Fibroblast of peridontal ligament (primary cell): ENCODE data around the gene TMEM114.

ENCODE experiments used
- DNase-seq: peaks from one replicate; pipeline ENCODE4 v3.0.0-alpha.2; 2010; ENCODE audit errors: extremely low read depth

Gene TMEM114

GRCh38 chr16:8611886-8612600 lies 21.7 kb upstream of the TMEM114 start:
- no peak for DNase-seq

GRCh38 chr16:8611122-8611521 lies 20.8 kb upstream of the TMEM114 start:
- no peak for DNase-seq

DNA sequence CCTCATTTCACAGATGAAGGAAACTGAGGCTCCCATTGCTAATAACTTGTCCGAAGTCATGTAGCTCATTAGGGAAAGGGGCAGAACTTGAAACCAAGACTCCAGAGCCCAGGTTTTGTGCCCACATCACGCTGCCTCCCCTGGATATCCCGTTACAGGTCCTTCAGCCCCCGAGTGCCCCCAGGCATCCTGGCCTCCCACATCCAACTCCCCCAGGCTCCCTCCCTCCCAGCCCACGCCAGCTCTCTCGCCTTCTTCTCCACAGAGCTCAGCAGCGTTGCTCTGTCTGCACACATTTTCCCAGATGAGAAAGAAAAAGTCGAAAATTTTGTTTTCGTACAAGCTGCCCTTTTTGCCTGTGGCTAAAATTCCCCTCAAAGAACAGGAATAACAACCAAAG lies 16.9 kb upstream of the TMEM114 start:
- DNase-seq = no peak

DNA sequence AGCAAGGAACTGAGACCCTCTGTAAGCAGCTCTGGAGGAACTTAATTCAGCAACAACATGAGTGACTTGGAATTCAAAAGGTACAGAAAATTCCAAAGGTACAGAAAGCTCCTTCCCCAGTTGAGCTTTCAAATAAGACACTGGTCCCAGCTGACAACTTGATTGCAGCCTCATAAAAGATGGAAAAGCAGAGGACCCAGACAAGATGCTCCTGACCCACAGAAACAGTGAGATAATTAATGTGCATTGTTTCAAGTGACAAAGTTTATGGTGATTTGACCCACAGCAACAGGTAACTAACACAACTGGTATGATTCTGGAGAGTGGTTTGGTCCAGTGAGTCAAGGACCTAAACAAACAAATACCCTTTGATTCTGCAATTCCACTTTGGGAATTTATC lies 15.2 kb upstream of the TMEM114 start:
- no peak for DNase-seq

- no peak for DNase-seq
Observed at GRCh38 chr16:8600144-8600775, 9.9 kb upstream of the TMEM114 start.

- no peak for DNase-seq
Observed at GRCh38 chr16:8596581-8596980, 6.3 kb upstream of the TMEM114 start.

GRCh38 chr16:8595783-8596182 lies 5.5 kb upstream of the TMEM114 start:
- DNase-seq = no peak

DNA sequence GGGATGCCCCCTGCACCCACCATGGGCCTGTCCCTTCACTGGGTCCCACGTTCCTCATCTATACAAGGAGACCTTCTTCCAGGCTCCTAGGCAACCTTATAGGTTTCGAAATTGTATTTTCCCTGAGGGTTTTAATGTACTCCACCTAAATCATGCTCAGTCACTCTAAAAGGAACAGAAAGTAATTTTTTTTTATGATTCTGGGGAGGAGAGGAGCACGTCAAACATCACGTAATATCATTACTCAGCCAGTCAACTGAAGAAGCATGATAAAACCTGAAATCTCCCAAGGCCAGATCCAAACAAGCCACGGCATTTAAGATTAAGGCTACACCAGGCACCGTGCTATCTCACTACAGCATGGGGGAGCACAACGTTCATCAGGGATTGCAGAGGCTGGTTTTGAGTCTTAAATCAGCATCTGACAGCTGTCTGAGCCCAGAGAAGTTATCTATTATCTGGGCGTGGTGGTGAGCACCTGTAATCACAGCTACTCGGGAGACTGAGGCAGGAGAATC lies 3.9 kb upstream of the TMEM114 start:
- no peak for DNase-seq

- DNase-seq = no peak
Observed at GRCh38 chr16:8591451-8591850, 1.1 kb upstream of the TMEM114 start.

DNA sequence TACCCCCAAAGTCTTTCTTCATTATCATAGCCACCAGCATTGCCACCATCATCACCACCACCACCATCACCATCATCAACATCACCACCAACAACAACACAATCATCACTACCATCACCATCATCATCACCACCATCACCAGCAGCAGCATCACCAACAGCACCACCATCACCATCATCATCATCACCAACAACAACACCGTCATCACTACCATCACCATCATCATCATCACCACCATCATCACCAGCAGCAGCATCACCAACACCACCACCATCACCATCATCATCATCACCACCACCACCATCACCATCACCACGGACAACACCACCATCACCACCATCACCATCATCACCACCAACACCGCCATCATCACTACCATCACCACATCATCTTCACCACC lies 500 bp upstream of the TMEM114 start:
- no peak for DNase-seq

DNA sequence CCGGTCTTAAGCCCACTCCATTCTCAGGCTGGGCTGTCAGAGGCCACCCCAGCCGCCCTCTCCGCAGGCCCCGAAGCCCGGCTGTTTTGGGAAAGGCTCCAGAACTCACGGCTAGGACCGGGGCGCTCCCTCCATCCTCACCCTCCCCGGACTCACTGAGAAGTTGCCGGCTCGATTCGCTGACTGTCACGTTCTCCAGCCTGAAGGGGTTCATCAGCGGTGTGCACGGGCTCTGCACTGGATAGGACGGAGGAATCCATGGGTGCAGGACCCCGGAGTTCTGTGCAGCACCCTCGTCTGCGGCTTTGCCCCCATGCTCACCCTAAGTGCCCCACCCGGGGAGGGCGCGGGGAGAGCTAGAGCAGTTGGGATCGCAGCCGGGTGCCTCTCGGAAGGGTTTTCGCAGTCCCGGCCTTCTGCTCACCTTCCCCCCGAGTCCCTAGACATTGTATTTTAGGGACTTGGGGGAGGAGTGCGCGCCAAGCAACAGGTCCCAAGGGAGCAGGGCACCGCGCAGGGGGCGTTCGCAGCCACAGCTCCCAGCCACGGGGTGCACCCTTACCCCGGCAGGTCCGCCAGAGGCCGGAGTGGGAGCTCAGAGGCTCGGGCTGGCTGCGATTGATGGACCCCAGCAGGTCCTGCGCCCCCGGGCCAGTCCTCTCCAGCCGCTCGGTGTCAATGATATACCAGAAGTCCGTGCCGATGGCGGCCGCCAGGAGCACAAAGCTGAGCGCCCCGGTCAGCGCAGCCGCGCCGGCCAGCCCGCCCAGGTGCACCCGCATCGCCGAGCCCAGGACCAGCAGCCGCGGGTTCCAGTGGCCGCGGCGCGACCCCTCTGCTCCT lies 1.0 kb downstream of the TMEM114 start:
- DNase-seq = no peak

DNA sequence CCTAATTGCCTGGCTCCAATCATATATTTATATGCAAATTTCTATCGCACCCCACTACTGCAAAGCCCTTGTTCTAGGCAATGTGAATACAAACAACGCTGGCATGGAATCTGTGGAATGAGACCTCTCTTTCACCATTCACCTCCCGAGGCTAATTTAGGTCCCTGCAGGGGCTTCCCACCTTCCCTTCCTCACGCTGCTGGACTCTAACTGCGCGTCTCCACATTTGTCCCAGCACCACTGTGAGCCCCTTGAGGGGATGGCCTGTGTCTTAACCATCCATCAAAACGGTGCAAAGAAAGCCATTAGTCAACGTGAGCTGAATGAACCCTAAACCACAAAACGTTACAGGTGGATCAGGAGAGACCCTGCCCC lies 1.6 kb downstream of the TMEM114 start:
- no peak for DNase-seq

DNA sequence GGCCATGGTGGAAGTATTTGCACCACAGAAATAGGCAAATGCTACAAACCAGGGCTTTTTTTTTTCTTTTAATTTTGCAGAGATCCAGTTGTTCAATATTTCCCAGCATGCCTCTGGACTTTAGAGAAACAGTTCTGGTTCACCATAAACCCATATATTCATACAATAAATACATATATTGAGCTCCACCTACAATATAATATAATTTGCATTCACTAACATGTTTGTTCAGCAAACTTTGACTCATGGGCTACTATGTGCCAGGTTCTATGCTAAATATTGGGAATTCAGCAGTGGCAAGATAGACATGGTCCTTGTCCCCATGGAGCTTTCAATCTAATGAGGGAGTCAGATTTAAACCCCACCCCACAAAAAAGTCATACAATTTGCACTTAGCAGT lies 3.2 kb downstream of the TMEM114 start:
- DNase-seq = no peak

GRCh38 chr16:8585857-8586256 lies 4.5 kb downstream of the TMEM114 start:
- DNase-seq = no peak

DNA sequence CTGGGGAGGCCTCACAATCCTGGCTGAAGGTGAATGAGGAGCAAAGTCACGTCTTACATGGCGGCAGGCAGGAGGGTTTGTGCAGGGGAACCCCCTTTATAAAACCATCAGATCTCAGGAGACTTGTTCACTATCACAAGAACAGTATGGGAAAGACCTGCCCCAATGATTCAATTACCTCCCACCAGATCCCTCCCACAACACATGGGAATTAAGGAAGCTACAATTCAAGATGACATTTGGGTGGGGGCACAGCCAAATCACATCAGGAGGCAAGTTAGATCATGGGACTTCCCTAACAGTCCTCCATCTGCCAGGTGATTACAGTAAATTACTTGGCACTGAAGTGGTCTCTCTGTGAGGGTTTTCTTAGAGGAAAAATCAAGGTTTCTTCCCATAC lies 5.3 kb downstream of the TMEM114 start:
- no peak for DNase-seq

- DNase-seq = no peak
Observed at GRCh38 chr16:8583732-8584131, 6.6 kb downstream of the TMEM114 start.

- DNase-seq = no peak
Observed at GRCh38 chr16:8583199-8583598, 7.1 kb downstream of the TMEM114 start.

GRCh38 chr16:8581831-8582580 lies 8.3 kb downstream of the TMEM114 start:
- DNase-seq = no peak

- no peak for DNase-seq
Observed at GRCh38 chr16:8579559-8579958, 10.8 kb downstream of the TMEM114 start.

GRCh38 chr16:8577678-8578304 lies 12.5 kb downstream of the TMEM114 start:
- no peak for DNase-seq
